Duodenal mucosa (tissue), 2 donors: ENCODE data around the gene JAZF1.

ENCODE experiments used
- H3K27ac ChIP-seq: one replicate; pipeline ENCODE4 v1.7.0; 2013; ENCODE audit warnings: low read depth, low read length
- H3K27me3 ChIP-seq, 2 donors: one replicate each; pipeline ENCODE4 v1.7.0; 2013; ENCODE audit warnings: low read length in 2 of 2, control low read depth in 1 of 2; ENCODE audit not compliant: insufficient read depth in 2 of 2, control insufficient read depth in 1 of 2
- H3K36me3 ChIP-seq, 2 donors: one replicate each; pipeline ENCODE4 v1.7.0; 2013; ENCODE audit warnings: low read length in 2 of 2, control low read depth in 1 of 2; ENCODE audit not compliant: insufficient read depth in 2 of 2, control insufficient read depth in 1 of 2
- H3K4me1 ChIP-seq, 2 donors: one replicate each; pipeline ENCODE4 v1.7.0; 2013; ENCODE audit warnings: low read length in 2 of 2, control low read depth in 1 of 2; ENCODE audit not compliant: insufficient read depth in 2 of 2, control insufficient read depth in 1 of 2
- H3K4me3 ChIP-seq, 2 donors: one replicate each; pipeline ENCODE4 v1.7.0; 2013; ENCODE audit warnings: low read length in 2 of 2, low read depth in 1 of 2
- H3K9ac ChIP-seq, 2 donors: one replicate each; pipeline ENCODE4 v1.7.0; 2013; ENCODE audit warnings: low read length in 2 of 2, low read depth in 1 of 2
- H3K9me3 ChIP-seq, 2 donors: one replicate each; pipeline ENCODE4 v1.7.0; 2013; ENCODE audit warnings: low read length in 2 of 2, control low read depth in 1 of 2; ENCODE audit not compliant: control insufficient read depth in 1 of 2

Gene JAZF1

DNA sequence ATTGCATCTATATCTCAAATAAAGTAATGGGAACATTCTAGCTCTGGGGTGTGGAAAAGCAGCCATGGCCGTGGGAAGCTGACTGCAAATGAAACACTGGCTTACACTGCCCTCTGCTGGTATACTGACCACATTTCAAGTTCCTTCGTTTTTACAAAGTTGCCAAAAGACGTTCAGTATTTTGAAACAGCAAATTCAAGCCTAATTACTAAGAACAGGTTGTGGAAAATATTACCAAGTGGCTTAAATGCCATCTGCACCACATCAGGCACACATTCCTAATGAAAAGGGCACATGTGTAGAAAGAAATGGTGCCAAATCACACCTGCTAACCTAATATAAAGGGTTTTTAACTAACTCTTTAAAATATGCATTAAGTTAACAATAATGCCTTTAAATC is 83.9 kb downstream of the JAZF1 start:
- Histone ChIP-seq H3K27ac (no peak overlapping the region), H3K4me1 (no peaks in the 10 kb centered on the region), H3K27me3 (no peaks in the 10 kb centered on the region), H3K4me3 (no peak overlapping the region), H3K9ac (no peak overlapping the region), H3K36me3 (no peaks in the 10 kb centered on the region), H3K9me3 (no peaks in the 10 kb centered on the region)

DNA sequence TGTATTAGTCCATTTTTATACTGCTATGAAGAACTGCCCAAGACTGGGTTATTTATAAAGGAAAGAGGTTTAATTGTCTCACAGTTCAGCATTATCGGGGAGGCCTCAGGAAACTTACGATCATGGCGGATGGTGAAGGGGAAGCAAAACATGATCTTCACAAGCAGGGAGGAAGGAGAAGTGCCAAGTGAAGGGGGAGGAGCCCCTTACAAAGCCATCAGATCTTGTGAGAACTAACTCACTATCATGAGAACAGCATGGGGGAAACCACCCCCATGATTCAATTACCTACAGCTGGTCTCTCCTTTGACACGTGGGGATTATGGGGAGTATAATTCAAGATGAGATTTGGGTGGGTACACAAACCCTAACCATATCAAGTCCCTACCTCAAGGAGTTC is 85.4 kb downstream of the JAZF1 start:
- H3K36me3 ChIP-seq: no peaks in the 10 kb centered on the region
- H3K9me3 ChIP-seq: no peaks in the 10 kb centered on the region
- no peak overlapping the region for H3K9ac ChIP-seq
- no peak overlapping the region for H3K27ac ChIP-seq
- H3K4me3 ChIP-seq: no peak overlapping the region
- H3K27me3 ChIP-seq: no peaks in the 10 kb centered on the region
- no peaks in the 10 kb centered on the region for H3K4me1 ChIP-seq

DNA sequence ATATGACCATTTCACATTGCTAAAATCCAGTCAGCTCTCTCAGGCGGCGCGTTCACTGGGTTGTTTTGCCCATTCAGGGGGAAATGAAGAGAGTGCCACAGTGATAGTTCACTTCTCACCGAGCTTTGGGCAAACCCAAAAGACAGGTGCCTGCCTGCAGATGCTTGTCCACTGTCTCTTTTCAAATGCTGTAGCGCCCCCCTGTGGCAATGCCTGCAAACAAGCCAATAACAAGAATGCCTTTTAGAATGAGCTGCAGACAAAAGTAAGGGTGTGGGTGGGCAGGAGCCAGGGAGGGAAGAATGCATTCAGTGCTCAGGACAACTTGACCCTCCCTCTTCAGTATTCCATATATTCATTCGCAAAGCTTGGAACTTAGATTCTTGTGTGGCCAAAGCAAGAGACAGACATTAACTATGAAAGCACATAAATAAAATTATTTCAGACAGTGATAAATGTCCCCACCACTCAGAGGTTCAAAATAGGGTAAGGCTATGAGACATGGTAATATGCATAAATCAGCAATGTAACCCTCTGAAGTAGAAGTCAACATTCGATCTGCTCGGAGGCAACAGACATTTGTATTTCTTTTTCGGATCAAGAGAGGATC is 86.9 kb downstream of the JAZF1 start:
- H3K36me3 ChIP-seq: no peaks in the 10 kb centered on the region
- H3K9ac ChIP-seq: no peak overlapping the region
- H3K4me3 ChIP-seq: no peak overlapping the region
- no peak overlapping the region for H3K27ac ChIP-seq
- H3K4me1 ChIP-seq: no peaks in the 10 kb centered on the region
- H3K27me3 ChIP-seq: no peaks in the 10 kb centered on the region
- H3K9me3 ChIP-seq: no peaks in the 10 kb centered on the region

DNA sequence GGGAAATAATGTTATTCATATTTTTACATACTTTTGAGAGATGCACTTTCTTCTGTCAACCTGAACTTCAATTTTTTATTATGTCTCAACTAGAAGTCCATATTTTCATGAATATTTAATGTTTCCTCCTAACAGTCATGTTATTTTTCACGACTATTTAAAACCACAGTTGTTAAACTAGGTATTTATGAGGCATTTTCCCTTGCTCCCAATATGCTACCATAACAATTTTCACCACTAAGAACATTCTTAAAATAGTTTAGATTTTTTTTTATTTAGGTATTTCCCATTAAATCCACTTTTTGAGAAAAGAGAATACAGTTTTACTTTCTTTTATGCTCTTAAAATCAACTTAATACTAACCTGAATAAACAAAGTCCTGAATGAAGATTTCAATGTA is 89.4 kb downstream of the JAZF1 start:
- Histone ChIP-seq H3K4me3 (no peak overlapping the region), H3K27me3 (no peaks in the 10 kb centered on the region), H3K9me3 (no peaks in the 10 kb centered on the region), H3K9ac (no peak overlapping the region), H3K36me3 (no peaks in the 10 kb centered on the region), H3K27ac (no peak overlapping the region), H3K4me1 (no peaks in the 10 kb centered on the region)

DNA sequence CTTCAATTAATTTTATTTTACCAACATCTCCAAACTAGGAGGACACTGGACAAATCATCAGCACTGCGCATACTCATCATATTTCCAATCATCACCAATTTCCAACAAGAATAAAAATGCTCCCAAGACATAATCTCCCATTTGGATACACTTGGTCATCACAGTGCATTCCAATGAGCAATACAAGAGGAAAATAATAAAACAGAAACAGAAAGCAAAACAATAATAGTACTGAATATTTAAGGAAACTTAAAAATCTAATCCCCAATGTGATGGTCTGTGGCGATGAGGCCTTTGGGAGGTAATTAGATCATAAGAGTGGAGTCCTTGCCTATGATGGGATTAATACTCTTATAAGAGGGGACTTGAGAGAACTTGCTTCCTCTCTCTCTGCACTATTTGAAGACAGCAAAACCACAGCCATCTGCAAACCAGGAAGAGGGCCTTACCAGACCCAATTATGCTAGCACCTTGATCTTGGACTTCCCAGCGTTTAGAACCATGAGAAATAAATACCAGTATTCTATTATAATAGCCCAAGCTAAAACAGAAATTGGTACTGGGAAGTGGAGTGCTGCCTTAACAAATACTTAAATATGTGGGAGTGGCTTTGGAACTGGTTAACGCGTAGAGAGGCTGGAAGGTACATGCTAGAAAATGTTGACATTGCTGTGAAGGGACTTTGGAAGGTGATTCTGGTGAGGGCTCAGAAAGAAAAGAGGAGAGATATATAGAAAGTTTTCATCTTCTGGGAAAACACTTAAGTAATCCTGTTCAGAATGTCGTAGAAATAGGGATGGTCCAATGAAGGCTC is 91.5 kb downstream of the JAZF1 start:
- Histone ChIP-seq H3K4me3 (no peak overlapping the region), H3K27ac (no peak overlapping the region), H3K4me1 (no peaks in the 10 kb centered on the region), H3K27me3 (no peaks in the 10 kb centered on the region), H3K9ac (no peak overlapping the region), H3K36me3 (no peaks in the 10 kb centered on the region), H3K9me3 (no peaks in the 10 kb centered on the region)

DNA sequence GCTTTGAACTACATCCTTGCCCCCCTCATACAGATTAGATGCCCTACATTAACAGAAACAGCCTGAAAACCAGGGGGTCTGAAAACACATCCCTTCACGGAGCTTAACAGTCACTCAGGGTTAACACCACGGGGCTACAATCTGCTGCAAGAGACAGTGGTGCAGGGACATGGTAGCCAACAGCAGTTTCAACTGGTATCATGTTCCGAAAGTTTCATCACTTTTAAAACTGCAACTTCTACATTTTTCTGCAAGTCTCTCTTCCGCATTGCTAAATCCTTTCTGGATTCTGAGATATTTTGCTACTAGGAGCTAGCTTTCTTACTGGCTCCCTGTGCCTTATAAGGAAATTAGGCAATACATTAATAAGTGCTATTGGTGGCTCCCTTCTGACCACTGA is 92.6 kb downstream of the JAZF1 start:
- Histone ChIP-seq H3K27me3 (no peaks in the 10 kb centered on the region), H3K9me3 (no peaks in the 10 kb centered on the region), H3K27ac (no peak overlapping the region), H3K9ac (no peak overlapping the region), H3K36me3 (no peaks in the 10 kb centered on the region), H3K4me1 (no peaks in the 10 kb centered on the region), H3K4me3 (no peak overlapping the region)

DNA sequence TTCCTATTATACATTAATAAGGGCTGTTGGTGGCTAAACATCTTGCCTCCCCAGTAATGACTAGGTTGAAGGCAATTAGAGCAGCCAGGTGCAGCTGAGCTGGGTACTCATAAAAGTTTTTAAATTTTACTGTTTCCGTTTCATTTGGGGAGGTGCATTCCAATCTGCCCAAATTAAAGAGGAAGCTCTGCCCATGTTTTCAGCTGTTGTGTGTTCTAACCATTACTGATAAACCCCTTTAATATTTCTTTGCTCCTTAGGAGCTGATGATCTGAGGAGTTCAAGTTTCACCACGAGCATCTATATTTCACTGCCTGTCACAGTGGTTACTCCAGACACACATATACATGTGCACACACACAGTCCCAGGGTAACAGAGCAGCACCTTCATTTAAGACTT is 94.4 kb downstream of the JAZF1 start:
- H3K27ac ChIP-seq: no peak overlapping the region
- no peaks in the 10 kb centered on the region for H3K9me3 ChIP-seq
- H3K9ac ChIP-seq: no peak overlapping the region
- H3K27me3 ChIP-seq: no peaks in the 10 kb centered on the region
- no peaks in the 10 kb centered on the region for H3K4me1 ChIP-seq
- H3K4me3 ChIP-seq: no peak overlapping the region
- H3K36me3 ChIP-seq: no peaks in the 10 kb centered on the region

DNA sequence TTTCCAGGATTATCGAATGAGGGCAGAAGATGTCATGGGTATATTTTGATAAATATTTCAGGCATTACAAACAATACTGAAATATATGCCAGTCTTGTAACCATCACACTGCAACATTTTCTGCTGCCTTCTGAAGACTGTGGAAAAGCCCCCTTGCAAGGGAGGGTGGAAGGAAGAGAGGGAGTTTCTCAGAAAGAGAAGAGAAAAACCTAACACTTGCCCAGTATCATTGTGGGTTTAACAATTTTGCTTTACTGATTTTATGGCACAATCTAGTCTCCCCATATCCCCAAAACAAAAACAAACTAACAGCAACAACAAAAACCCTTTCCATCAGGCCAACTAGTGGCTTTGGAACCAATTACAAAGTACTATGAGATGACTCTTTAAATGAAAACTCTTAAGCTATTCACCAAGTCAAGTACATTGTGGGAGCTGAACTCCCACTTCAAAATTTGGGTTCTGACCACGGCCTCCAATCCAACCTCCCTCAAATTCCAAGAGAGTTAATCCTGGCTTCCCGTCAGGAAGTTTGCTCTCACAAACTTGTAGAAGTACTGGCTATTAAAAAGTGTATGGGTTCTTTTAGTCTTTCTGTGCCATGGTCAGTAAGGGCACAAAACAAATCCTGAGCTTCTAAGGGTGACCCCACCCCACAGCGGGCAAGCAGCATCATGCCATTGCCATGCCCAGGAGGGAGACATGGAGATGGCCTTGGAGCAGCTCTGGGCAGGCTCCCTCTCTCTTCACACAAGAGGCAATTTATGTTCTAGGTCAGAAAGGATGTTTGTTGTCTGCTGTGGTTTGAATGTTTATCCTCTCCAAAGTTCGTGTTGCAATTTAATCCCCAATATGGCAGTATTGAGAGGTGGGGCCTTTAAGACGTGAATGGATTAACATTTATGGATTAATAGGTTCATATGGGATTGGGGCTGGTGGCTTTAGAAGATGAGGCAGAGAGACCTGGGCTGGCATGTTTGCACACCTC is 96.3 kb downstream of the JAZF1 start:
- Histone ChIP-seq H3K9ac (no peak overlapping the region), H3K36me3 (no peaks in the 10 kb centered on the region), H3K27me3 (no peaks in the 10 kb centered on the region), H3K4me1 (no peaks in the 10 kb centered on the region), H3K27ac (no peak overlapping the region), H3K4me3 (no peak overlapping the region), H3K9me3 (no peaks in the 10 kb centered on the region)

DNA sequence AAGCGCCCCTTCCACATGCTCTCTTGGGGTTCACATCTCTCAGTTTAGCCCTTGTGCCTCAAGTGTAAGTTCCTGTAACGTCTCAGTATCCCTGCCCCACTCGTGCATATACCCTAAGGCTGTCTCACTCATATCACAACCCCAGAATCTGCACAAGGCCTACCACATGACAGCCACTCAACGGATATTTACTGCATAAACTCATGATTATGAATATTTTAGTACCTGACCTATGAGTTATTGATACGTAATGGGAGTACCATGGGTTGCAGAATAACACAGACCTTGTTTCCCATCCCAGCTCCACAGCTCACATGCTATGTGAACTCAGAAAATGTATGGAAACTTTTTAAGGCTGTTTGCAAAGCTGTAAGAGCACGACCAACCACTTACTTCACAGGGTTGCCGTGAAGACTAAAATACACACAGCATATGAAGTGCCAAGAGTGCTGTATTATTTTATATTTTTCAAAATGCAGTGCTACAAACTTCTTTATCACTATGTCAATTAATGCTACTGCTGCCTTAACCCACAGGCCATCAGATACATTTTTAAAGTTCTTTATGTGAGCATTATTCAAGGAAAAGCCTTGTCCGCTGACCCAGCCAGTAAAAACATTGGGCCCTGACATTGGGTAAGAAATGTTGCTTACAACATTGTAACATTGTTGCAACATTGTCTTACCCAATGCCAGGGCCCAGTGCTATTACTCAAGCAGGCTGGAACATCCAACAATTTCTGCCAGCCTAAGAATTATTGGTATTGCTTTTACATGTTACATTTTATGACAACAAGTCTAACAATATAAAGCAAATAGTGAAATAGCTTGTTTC is 97.2 kb downstream of the JAZF1 start:
- H3K27ac ChIP-seq: no peak overlapping the region
- no peak overlapping the region for H3K9ac ChIP-seq
- H3K4me3 ChIP-seq: no peak overlapping the region
- H3K27me3 ChIP-seq: no peaks in the 10 kb centered on the region
- no peaks in the 10 kb centered on the region for H3K4me1 ChIP-seq
- no peaks in the 10 kb centered on the region for H3K9me3 ChIP-seq
- no peaks in the 10 kb centered on the region for H3K36me3 ChIP-seq
